GM10847 (cell line): Measurements from ENCODE around the gene ATF6.

ENCODE experiments used
- POLR2A ChIP-seq: IDR thresholded peaks from 2 replicates; pipeline ENCODE4 v1.6.1; 2011; ENCODE audit not compliant: insufficient read length; ENCODE audit errors: extremely low read depth

ATF6 gene

DNA sequence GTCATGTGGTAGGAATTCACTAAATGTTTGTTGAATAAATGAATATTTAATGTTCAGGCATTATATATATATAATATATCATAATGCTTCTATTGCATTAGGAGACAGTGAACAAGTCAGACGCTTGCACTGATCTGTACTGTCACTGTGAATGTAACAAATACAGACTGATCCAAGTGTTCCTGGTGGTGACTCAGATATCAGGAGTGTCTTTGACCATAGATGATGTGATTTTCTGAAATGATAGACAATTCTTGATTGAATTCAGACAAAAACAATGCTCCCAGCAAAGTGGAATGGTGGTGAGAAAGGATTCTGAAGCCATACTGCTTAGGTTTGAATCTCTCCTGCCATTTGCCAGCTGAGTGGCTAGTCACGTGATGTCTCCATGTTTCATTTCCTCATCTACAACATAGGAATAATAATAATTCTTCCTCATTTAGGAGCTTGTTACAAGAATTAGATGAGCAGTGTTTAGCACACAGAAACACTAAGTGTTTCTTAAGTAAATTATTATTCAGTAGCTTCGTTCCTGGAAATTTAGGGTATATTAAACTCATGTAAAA lies 186.6 kb downstream of the ATF6 start:
- no peak for TF ChIP-seq POLR2A

- TF ChIP-seq POLR2A: no peak
Observed at GRCh38 chr1:161953256-161953920, 187.3 kb downstream of the ATF6 start.

- TF ChIP-seq POLR2A: no peak
Observed at GRCh38 chr1:161954050-161954449, 187.9 kb downstream of the ATF6 start.

DNA sequence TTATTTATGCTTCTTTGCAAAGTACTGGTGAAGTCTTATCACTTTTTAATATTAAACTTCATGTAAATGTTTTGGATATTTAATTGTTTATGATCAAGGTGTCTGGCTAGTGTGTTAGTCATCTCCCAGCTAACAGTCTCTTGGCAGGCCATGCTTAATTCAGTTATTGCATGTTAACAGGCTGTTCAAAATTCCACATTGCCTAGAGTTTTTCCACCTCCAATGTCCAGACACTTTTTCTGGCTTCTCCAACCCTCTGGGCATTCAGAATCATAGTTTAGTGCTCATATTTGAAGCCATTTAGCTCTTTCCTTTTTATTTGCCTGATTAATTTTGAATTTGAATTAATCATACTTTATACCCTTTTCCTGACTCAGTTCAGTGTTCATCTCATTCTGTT lies 188.3 kb downstream of the ATF6 start:
- no peak for TF ChIP-seq POLR2A

- no peak for TF ChIP-seq POLR2A
Observed at GRCh38 chr1:161955606-161956005, 189.5 kb downstream of the ATF6 start.

DNA sequence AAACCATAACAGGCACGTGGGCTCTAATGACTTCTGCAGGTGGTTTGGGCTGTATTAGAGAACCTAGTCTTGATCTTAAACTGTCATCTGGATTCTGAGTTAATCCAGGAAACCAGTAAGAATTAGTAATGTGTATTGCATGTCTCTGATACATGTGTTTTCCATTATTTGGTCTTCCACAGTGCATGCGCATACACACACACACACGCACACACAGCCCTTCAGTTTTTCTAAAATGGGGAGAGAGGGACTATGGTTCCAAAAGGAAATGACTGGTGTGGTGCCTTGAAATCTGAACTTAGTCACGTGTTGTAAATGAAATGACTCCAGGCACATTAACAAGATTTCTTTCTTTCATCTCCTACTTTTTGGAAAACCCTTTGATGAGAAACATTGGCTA lies 190.0 kb downstream of the ATF6 start:
- TF ChIP-seq POLR2A: no peak

GRCh38 chr1:161956930-161957329 lies 190.8 kb downstream of the ATF6 start:
- TF ChIP-seq POLR2A: no peak

- no peak for TF ChIP-seq POLR2A
Observed at GRCh38 chr1:161958425-161958824, 192.3 kb downstream of the ATF6 start.

DNA sequence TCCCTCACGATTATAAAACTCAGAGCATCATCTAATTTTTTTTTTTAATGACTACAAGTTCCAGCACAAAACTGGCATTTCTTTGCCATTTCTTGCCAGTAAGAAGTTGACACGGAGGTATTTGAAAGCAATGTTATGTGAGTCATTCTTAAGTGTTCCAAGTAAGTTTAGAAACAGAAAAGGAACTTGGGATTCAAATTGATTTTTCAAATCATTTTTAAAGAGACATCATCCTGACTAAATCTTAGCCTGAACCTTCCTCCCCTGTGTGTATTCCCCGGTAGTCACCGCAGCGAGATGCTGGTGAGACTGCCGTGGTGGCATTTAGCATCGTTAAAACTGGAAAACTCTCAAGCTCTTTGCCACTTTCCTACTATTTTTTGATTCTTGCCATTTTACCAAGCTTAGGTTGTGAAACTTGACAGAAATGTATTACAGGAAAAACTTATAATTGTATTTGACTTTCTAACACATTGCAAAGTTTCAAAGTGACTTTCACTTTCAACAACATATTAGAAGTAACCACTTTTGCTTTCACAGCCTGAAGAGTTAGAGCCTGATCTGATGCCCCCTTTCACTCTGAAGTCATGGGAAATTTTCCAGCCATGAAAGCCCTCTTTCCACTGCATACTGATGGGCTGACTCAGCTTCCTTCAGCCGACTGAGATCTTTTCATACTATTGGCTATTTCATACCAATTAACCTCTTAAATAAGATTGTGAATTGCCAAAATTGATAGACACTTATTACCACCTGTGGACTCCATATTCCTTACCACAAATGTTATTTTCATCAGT lies 196.2 kb downstream of the ATF6 start:
- no peak for TF ChIP-seq POLR2A

DNA sequence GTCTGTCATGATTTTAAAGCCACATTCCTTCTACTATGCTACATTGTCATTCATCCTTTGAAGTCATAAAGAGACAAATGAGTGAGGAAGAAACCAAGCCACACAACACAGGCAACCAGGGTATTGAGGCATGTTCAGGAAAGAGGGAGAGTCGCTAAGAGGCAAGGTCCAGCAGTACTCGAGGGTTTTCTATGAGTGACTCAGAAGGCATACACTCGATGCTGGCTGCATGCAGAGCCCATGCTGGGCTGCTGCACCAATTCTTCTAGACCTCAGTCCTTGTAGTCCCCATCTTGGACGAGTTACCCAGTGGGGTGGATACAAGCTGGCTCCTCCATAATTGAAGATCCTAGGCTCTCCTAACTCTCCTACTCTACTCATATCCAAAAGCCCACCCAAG lies 199.9 kb downstream of the ATF6 start:
- TF ChIP-seq POLR2A: no peak

DNA sequence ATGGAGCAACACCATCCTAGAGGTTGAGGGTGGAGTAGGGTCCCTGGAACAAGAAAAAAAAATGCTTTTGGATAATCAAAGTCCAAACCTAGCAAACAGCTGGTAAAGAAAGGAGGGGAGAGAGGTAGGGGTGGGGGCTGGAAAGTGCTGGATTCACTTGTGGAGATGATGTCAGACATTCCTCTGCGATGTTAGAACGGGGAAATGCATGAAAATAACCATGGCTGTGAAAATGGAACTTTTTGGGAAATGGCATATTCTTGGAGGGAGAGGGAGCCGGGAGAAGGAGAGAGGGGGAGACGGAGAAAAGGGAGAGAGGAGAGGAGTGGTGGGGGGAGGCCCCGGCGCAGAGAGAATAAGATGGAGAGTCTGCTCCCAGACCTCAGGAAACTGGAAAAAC lies 203.9 kb downstream of the ATF6 start:
- no peak for TF ChIP-seq POLR2A

GRCh38 chr1:161970633-161971032 lies 204.5 kb downstream of the ATF6 start:
- TF ChIP-seq POLR2A: no peak

GRCh38 chr1:161972828-161973227 lies 206.7 kb downstream of the ATF6 start:
- TF ChIP-seq POLR2A: no peak

DNA sequence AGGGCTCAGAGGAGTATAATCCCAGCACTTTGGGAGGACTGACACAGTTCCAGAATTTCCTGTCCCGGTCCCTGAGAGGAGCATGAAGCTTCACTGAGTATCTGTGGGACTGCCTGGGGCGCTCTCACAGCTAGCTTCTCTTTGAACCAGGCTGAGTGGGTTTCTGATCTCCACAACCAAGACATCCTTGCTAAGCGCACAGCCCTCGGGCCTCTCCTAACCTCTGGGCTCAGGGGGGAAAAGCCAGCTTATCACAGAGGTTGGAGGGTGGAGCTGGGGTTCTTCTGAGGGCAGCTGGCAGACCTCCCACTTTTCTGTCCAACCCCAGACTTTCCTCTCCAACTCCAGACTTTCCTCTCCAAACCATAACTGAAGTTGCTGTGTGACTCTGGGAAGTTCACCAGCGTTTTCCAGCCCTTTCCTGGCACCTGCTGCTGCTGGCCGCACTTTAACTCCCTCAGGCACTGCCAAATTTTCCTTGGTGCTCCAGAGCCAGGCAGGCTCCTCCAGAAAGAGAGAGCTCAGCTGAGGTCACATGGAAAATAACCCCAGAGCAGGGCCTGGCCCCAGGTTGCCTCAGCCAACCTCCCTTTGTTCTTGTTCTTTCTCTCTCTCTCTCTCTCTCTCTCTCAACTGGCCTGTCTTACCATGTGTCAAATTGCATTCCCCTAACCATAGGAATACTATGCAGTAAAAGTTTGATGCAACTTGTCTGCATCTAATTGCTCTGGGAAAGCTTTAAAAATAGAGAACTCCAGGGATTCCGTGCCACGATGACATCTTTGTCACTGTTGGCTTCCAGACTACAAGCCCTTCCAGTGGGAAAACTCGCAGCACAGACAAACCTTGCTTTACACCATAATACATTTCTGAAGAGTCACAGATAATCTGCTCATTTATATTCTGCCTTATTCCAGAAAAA lies 208.1 kb downstream of the ATF6 start:
- TF ChIP-seq POLR2A: no peak
